Esophagus muscularis mucosa (tissue), 4 donors: ENCODE data around the gene UBA52. TPM values are rescaled to one million over a fixed set of nuclear protein-coding genes. Genes with fewer than 3 reads are reported as not detected.
"Not testable (repeated sequence)": the region's sequence is repeated elsewhere in the genome, so short reads cannot be mapped to it uniquely, and the experiment has no call there.

Experiments used
- DNase-seq: peaks from one replicate; pipeline ENCODE4 v3.0.0-alpha.2; 2017; ENCODE audit errors: extremely low spot score
- H3K27ac ChIP-seq, 4 donors: fragments of 200-600 bp; sonication (generic); replicated peaks in 1 of 4; 1 replicate in 3 of 4; 2 replicates in 1 of 4; pipeline ENCODE4 v1.5.1; 2016 to 2019; ENCODE audit warnings: mild to moderate bottlenecking in 1 of 4
- H3K27me3 ChIP-seq, 4 donors: fragments of 200-600 bp; sonication (generic); one replicate each; pipeline versions ENCODE4 v1.5.1 to v1.6.0; 2016 to 2019
- H3K36me3 ChIP-seq, 4 donors: fragments of 200-600 bp; sonication (generic); one replicate each; pipeline ENCODE4 v1.5.1; 2016 to 2019
- H3K4me1 ChIP-seq, 4 donors: fragments of 200-600 bp; sonication (generic); one replicate each; pipeline ENCODE4 v1.5.1; 2016 to 2019
- H3K4me3 ChIP-seq, 4 donors: fragments of 200-600 bp; sonication (generic); 1 replicate in 2 of 4; 2 replicates in 2 of 4; pipeline ENCODE4 v1.5.1; 2016 to 2019; ENCODE audit warnings: mild to moderate bottlenecking in 4 of 4, moderate library complexity in 1 of 4
- H3K9me3 ChIP-seq, 4 donors: fragments of 200-600 bp; sonication (generic); 1 replicate in 3 of 4; 2 replicates in 1 of 4; pipeline ENCODE4 v1.5.1; 2016 to 2019
- EP300 ChIP-seq: sonication (generic); formaldehyde crosslinking; IDR thresholded peaks from one replicate; pipeline ENCODE4 v1.6.1; 2017; ENCODE audit warnings: antibody characterized with exemption
- POLR2A ChIP-seq: fragments of 450-650 bp; IDR thresholded peaks from one replicate; pipeline ENCODE4 v1.6.1; 2017; ENCODE audit warnings: antibody characterized with exemption, moderate library complexity, mild to moderate bottlenecking, low read depth
- POLR2AphosphoS5 ChIP-seq, 2 donors: sonication (generic); formaldehyde crosslinking; IDR thresholded peaks; one replicate each; pipeline ENCODE4 v1.6.1; 2017; ENCODE audit warnings: antibody characterized with exemption in 2 of 2
- WGBS: methylation state at CpG from one replicate; pipeline ENCODE4 v1.1.5; 2018; 5-methylcytosine and 5-hydroxymethylcytosine counted together
- intact Hi-C: fragments of 100-400 bp; cut with DNase I; formaldehyde crosslinking; loops from one replicate; pipeline ENCODE4 v1.15.1; 2023
- total RNA-seq, 4 donors: library from RNA; depleted of rRNA; stranded (reverse); fragments of >200 nt; gene quantifications; one replicate each; pipeline versions ENCODE4 v1.1.0 to v1.2.1, GENCODE V29; 2016
- TF ChIP-seq, protein P1 (sequence below), 3 experiments: fragments of 200-600 bp in 2 of 3; fragments of 450-650 bp in 1 of 3; sonication (generic) in 2 of 3; IDR thresholded peaks; one replicate each; pipeline ENCODE4 v1.5.1; 2017 to 2019; ENCODE audit warnings: antibody characterized with exemption in 3 of 3, mild to moderate bottlenecking in 2 of 3, moderate library complexity in 1 of 3

UBA52 gene
- total RNA-seq, 4 donors from 2014 or later: 560 to 800 (median 665) TPM

DNA sequence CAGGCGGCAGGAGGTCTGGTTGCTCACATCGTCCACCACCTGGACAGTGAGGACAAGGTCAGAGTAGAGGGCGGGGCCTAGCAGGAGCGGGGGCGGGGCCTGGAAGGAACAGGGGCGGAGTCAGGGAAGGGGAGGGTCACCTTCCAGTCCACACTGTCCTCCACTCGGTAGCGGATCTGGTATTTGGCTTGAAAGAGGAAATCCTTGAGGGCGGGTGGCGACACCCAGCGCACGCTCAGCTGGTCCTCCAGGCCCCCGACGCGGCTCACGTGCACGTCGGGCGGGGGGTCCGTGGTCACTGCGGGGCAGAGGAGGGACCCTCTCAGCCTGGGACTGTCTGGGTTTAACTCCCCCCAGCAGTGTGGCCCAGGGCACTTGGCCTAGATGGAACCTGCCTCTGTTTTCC lies 25.1 kb downstream of the UBA52 start:
- no peak overlapping the region for H3K4me3 ChIP-seq
- H3K27ac ChIP-seq: no peak overlapping the region
- intact Hi-C loops: no loop called here
- DNase-seq: no peak
- no peak for TF ChIP-seq POLR2AphosphoS5 (IDR thresholded peaks at IDR 0.05)
- TF ChIP-seq, protein P1, sequence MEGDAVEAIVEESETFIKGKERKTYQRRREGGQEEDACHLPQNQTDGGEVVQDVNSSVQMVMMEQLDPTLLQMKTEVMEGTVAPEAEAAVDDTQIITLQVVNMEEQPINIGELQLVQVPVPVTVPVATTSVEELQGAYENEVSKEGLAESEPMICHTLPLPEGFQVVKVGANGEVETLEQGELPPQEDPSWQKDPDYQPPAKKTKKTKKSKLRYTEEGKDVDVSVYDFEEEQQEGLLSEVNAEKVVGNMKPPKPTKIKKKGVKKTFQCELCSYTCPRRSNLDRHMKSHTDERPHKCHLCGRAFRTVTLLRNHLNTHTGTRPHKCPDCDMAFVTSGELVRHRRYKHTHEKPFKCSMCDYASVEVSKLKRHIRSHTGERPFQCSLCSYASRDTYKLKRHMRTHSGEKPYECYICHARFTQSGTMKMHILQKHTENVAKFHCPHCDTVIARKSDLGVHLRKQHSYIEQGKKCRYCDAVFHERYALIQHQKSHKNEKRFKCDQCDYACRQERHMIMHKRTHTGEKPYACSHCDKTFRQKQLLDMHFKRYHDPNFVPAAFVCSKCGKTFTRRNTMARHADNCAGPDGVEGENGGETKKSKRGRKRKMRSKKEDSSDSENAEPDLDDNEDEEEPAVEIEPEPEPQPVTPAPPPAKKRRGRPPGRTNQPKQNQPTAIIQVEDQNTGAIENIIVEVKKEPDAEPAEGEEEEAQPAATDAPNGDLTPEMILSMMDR (IDR thresholded peaks at IDR 0.05): no peak
- no peak for TF ChIP-seq EP300
- no peak for TF ChIP-seq POLR2A
- H3K9me3 ChIP-seq: no peaks in the 10 kb centered on the region
- 25% methylated on average over 11 of the region's 21 CpGs for WGBS
- H3K36me3 ChIP-seq: peaks cover 0 to 6% (median 0%) of the 10 kb centered on the region in 4 donors
- peaks cover 17 to 22% (median 20%) of the 10 kb centered on the region in 4 donors for H3K4me1 ChIP-seq
- peaks cover 0 to 42% (median 8%) of the 10 kb centered on the region in 4 donors for H3K27me3 ChIP-seq

DNA sequence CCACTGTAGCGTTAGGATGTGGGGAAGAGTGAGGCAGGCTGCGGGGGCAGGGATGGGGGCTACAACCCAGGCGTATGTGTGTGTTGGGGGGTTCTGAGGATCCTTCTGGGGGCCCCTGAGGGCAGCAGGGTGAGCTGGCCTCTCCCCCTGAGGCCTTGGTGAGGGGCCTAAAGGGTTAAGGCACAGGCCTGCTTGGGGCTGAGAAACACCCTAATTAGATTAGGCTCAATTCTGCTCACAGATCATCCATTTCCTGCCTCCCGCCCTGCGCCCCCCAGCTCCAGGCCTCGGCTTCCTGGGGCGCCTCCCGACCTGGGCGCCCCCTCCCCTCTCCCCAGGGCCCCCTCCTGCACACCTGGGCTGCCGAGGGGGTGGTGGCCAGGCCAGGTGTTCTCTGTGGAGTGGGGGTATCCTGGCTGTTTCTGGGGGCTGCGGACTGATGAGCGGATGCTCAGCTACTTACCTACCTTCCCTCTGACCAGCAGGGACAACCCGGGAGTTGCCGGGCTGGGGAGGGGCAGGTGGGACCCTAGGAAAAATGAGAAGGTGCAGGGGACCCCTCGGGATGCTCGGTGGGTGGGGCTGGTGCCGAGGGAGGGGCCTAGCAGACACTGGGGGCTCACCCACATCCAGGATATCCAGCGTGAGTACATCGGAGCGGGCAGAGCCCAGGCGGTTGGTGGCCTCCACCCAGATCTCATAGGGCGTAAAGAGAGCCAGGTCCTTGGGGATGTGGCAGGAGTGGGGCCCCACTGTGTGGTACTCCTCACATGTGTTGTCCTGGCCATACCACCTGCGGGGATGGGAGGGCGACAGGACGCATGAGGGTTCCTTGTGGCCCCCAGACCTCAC lies 26.4 kb downstream of the UBA52 start:
- Histone ChIP-seq H3K9me3 (no peaks in the 10 kb centered on the region), H3K27me3 (peaks cover 0 to 55% (median 8%) of the 10 kb centered on the region in 4 donors), H3K36me3 (no peaks in the 10 kb centered on the region), H3K4me3 (no peak overlapping the region), H3K4me1 (peaks cover 17 to 22% (median 20%) of the 10 kb centered on the region in 4 donors), H3K27ac (no peak overlapping the region)
- 49% methylated on average over 9 of the region's 25 CpGs for WGBS
- TF ChIP-seq POLR2A (no peak), EP300 (no peak), POLR2AphosphoS5 (IDR thresholded peaks at IDR 0.05) (no peak)
- TF ChIP-seq, protein P1 (IDR thresholded peaks at IDR 0.05): no peak
- intact Hi-C loops: no loop called here
- DNase-seq: no peak

DNA sequence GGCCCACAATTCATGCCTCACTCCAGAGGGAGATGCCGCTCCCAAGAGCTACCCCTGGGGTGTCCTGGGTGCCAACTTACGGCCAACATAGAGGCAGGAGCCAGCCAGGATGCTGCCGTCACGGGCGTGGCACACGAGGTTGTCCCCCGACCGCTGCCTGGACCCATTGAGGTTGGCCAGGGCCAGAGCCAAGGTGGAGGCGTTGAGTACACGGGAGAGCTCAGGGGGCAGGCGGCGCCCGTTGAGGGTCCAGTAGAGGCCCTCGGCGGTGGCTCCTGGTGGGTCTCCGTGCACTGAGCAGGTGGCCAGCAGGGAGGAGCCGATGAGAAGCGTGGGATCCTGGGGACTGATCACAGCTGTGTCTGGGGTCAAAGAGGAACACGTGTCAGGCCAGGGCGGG lies 27.8 kb downstream of the UBA52 start:
- H3K4me1 ChIP-seq: peaks cover 17 to 23% (median 22%) of the 10 kb centered on the region in 4 donors
- intact Hi-C loops: no loop called here
- H3K9me3 ChIP-seq: no peaks in the 10 kb centered on the region
- H3K36me3 ChIP-seq: no peaks in the 10 kb centered on the region
- H3K4me3 ChIP-seq: no peak overlapping the region
- no peak overlapping the region for H3K27ac ChIP-seq
- H3K27me3 ChIP-seq: peaks cover 0 to 69% (median 18%) of the 10 kb centered on the region in 4 donors
- DNase-seq: no peak
- WGBS: 86% methylated on average over 20 of the region's 20 CpGs
- TF ChIP-seq POLR2AphosphoS5 (IDR thresholded peaks at IDR 0.05) (no peak), EP300 (no peak), POLR2A (no peak)
- TF ChIP-seq, protein P1 (IDR thresholded peaks at IDR 0.05): no peak

DNA sequence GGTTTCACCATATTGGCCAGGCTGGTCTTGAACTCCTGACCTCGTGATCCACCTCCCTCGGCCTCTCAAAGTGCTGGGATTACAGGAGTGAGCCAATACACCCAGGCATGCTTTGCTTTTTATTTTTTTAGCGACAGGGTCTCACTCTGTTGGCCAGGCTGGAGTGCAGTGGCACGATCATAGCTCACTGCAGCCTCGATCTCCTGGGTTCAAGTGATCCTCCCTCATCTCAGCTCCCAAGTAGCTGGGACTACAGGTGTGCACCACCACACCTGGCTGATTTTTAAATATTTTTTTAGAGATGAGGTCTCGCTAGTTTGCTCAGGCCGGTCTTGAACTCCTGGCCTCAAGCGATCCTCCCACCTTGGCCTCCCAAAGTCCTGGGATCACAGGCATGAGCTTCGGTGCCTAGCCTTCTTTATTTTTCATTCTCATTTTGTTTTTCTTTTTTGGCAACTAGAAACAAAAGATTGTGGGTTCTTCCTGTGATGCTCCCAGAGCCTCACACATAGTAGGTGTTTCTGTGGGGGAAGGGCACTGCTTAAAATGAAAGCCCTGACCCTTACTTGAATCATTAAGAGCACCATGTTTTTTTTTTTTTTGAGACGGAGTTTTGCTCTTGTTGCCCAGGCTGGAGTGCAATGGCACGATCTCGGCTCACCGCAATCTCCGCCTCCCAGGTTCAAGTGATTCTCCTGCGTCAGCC lies 29.2 kb downstream of the UBA52 start:
- H3K9me3 ChIP-seq, intact Hi-C loops, H3K27ac ChIP-seq, H3K4me3 ChIP-seq, DNase-seq, H3K36me3 ChIP-seq: not testable (repeated sequence)
- H3K27me3 ChIP-seq: peaks cover 2 to 83% (median 30%) of the 10 kb centered on the region in 4 donors
- H3K4me1 ChIP-seq: peaks cover 7 to 26% (median 18%) of the 10 kb centered on the region in 4 donors
- WGBS: 94% methylated on average over 15 of the region's 15 CpGs

DNA sequence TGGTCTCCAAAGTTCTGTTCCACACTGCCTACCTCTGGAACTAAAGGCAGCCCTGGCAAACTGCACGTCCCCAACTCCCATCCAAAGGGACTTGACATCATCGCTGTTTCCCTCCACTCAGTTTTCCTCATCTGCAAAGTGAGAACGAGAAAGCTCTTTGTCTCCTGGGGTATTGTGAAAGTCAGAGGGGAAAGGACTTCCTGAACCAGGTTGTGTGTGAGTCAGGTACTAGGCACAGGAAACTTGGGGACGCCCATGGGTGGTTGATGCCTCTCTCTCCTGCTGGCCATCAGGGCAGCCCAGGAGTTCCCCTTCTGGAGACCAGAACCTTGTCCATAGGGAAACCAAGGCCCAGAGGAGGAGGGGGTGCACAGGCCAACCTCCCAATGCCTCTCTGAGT lies 30.2 kb downstream of the UBA52 start:
- H3K4me1 ChIP-seq: peaks cover 7 to 33% (median 25%) of the 10 kb centered on the region in 4 donors
- no peaks in the 10 kb centered on the region for H3K36me3 ChIP-seq
- H3K27ac ChIP-seq: no peak overlapping the region
- H3K27me3 ChIP-seq: peaks cover 7 to 90% (median 36%) of the 10 kb centered on the region in 4 donors
- no peak for DNase-seq
- intact Hi-C loops: no loop called here
- H3K4me3 ChIP-seq: no peak overlapping the region
- H3K9me3 ChIP-seq: no peaks in the 10 kb centered on the region
- TF ChIP-seq POLR2A (no peak), EP300 (no peak), POLR2AphosphoS5 (IDR thresholded peaks at IDR 0.05) (no peak)
- TF ChIP-seq, protein P1 (IDR thresholded peaks at IDR 0.05): no peak
- WGBS: 95% methylated on average over 4 of the region's 4 CpGs
